SK-N-SH (cell line): Measurements from ENCODE around the gene PLA2G2C. TPM values are rescaled to one million over a fixed set of nuclear protein-coding genes. Genes with fewer than 3 reads are reported as not detected.
"Not testable (repeated sequence)": the region's sequence is repeated elsewhere in the genome, so short reads cannot be mapped to it uniquely, and the experiment has no call there.

Source experiments
- CTCF ChIA-PET: fragments of 300-600, 350-600 bp; formaldehyde crosslinking; extraction: SDS; loops from one replicate; lab custom pipeline; 2021; lab: Yijun Ruan, JAX
- POLR2A ChIA-PET: fragments of 350-600 bp; sonication (Branson Sonifier 250); formaldehyde crosslinking; extraction: SDS; loops from one replicate; lab custom pipeline; 2020; ENCODE audit warnings: antibody characterized with exemption, inconsistent platforms; lab: Yijun Ruan, JAX
- DNase-seq: peaks from one replicate; pipeline ENCODE4 v3.0.0; 2012
- H2AFZ ChIP-seq: fragments of 200-600 bp; sonication (generic); 2 replicates; pipeline ENCODE4 v1.8.1; 2016; ENCODE audit warnings: antibody characterized with exemption, mild to moderate bottlenecking, low read depth
- H3F3A ChIP-seq: fragments of 200-600 bp; sonication (generic); replicated peaks from 2 replicates; pipeline ENCODE3; 2016; ENCODE audit warnings: antibody characterized with exemption, mild to moderate bottlenecking; ENCODE audit not compliant: insufficient read depth
- H3K27ac ChIP-seq, 2 experiments: fragments of 200-500 bp in 1 of 2; fragments of 200-600 bp in 1 of 2; sonication (Bioruptor generic) in 1 of 2; sonication (generic), shearing (Covaris generic) in 1 of 2; 2 replicates each; pipeline versions ENCODE4 v1.5.1 to v1.6.1; 2014 to 2016; ENCODE audit warnings: low read depth in 2 of 2, inconsistent platforms in 1 of 2, low read length in 1 of 2, mild to moderate bottlenecking in 1 of 2, mixed read lengths in 1 of 2
- H3K27me3 ChIP-seq: fragments of 200-600 bp; sonication (generic), shearing (Covaris generic); 2 replicates; pipeline ENCODE4 v1.6.1; 2016; ENCODE audit warnings: mixed run types; ENCODE audit not compliant: insufficient read depth
- H3K36me3 ChIP-seq, 2 experiments: fragments of 200-500 bp in 1 of 2; fragments of 200-600 bp in 1 of 2; sonication (Bioruptor generic) in 1 of 2; sonication (generic) in 1 of 2; replicated peaks in 1 of 2; 2 replicates each; pipeline versions ENCODE3 to v1.5.1; 2014 to 2016; ENCODE audit warnings: low read length in 1 of 2, mild to moderate bottlenecking in 1 of 2; ENCODE audit not compliant: insufficient read depth in 2 of 2, control insufficient read depth in 1 of 2
- H3K4me1 ChIP-seq, 2 experiments: fragments of 200-500 bp in 1 of 2; fragments of 200-600 bp in 1 of 2; sonication (Bioruptor generic) in 1 of 2; sonication (generic), shearing (Covaris generic) in 1 of 2; 2 replicates each; pipeline versions ENCODE4 v1.5.1 to v1.6.1; 2014 to 2016; ENCODE audit warnings: low read depth in 1 of 2, low read length in 1 of 2, mixed run types in 1 of 2; ENCODE audit not compliant: insufficient read depth in 2 of 2, control insufficient read depth in 1 of 2
- H3K4me2 ChIP-seq: fragments of 200-600 bp; sonication (generic), shearing (Covaris generic); 2 replicates; pipeline ENCODE4 v1.6.1; 2017; ENCODE audit warnings: mixed run types
- H3K4me3 ChIP-seq, 2 experiments: fragments of 200-500 bp in 1 of 2; fragments of 200-600 bp in 1 of 2; sonication (Bioruptor generic) in 1 of 2; sonication (generic), shearing (Covaris generic) in 1 of 2; 2 replicates each; pipeline versions ENCODE4 v1.5.1 to v1.8.1; 2014 to 2016; ENCODE audit warnings: low read depth in 2 of 2, inconsistent platforms in 1 of 2, low read length in 1 of 2, mild to moderate bottlenecking in 1 of 2, mixed read lengths in 1 of 2, moderate library complexity in 1 of 2
- H3K79me2 ChIP-seq: fragments of 200-600 bp; sonication (generic); 2 replicates; pipeline ENCODE4 v1.8.1; 2017; ENCODE audit warnings: mild to moderate bottlenecking; ENCODE audit not compliant: insufficient read depth
- H3K9ac ChIP-seq: fragments of 200-600 bp; sonication (generic); 2 replicates; pipeline ENCODE4 v1.6.1; 2017; ENCODE audit warnings: mixed run types
- H3K9me2 ChIP-seq: fragments of 200-600 bp; sonication (generic); 2 replicates; pipeline ENCODE4 v1.6.1; 2017; ENCODE audit warnings: mixed run types
- H3K9me3 ChIP-seq: fragments of 200-600 bp; sonication (generic); 2 replicates; pipeline ENCODE4 v1.6.1; 2017; ENCODE audit warnings: mixed run types, mild to moderate bottlenecking, moderate library complexity
- H4K20me1 ChIP-seq: fragments of 200-600 bp; sonication (generic); 2 replicates; pipeline ENCODE4 v1.6.1; 2017; ENCODE audit warnings: mild to moderate bottlenecking, mixed run types; ENCODE audit not compliant: insufficient read depth
- CHD2 ChIP-seq: fragments of 150-350 bp; IDR thresholded peaks from 2 replicates; pipeline ENCODE4 v1.6.1; 2018; ENCODE audit warnings: low read length; ENCODE audit not compliant: partially characterized antibody
- ELF1 ChIP-seq: IDR thresholded peaks from 2 replicates; pipeline ENCODE4 v1.4.0; 2012
- EP300 ChIP-seq, 2 experiments: IDR thresholded peaks; 2 replicates each; pipeline versions ENCODE4 v1.4.0 to v1.6.1; 2012; ENCODE audit warnings: borderline replicate concordance in 1 of 2, low read depth in 1 of 2, low read length in 1 of 2
- FOXJ3 ChIP-seq: sonication (generic); formaldehyde crosslinking; IDR thresholded peaks from 2 replicates; pipeline ENCODE4 v1.5.1; 2020; ENCODE audit warnings: mild to moderate bottlenecking, missing genetic modification reagents
- GABPA ChIP-seq: IDR thresholded peaks from 2 replicates; pipeline ENCODE4 v1.4.0; 2012; ENCODE audit warnings: low read depth, mild to moderate bottlenecking
- GATA2 ChIP-seq: sonication (generic); formaldehyde crosslinking; IDR thresholded peaks from 2 replicates; pipeline ENCODE4 v1.5.0; 2020; ENCODE audit warnings: mild to moderate bottlenecking, missing genetic modification reagents
- MXI1 ChIP-seq: IDR thresholded peaks from 2 replicates; pipeline ENCODE4 v1.6.1; 2012; ENCODE audit warnings: mild to moderate bottlenecking, low read depth, low read length, improper control_type of control experiment
- RCOR1 ChIP-seq: fragments of 150-350 bp; IDR thresholded peaks from 2 replicates; pipeline ENCODE4 v1.6.1; 2017; ENCODE audit warnings: antibody characterized with exemption, low read length
- RXRA ChIP-seq: IDR thresholded peaks from 2 replicates; pipeline ENCODE4 v1.4.0; 2012; ENCODE audit warnings: low read depth, mild to moderate bottlenecking, borderline replicate concordance
- SMC3 ChIP-seq: IDR thresholded peaks from 2 replicates; pipeline ENCODE4 v1.6.1; 2012; ENCODE audit warnings: low read depth, low read length, improper control_type of control experiment
- TAF1 ChIP-seq: IDR thresholded peaks from 2 replicates; pipeline ENCODE4 v1.6.1; 2012; ENCODE audit warnings: low read depth, mild to moderate bottlenecking, low read length, moderate library complexity, borderline replicate concordance
- TCF12 ChIP-seq: IDR thresholded peaks from 2 replicates; pipeline ENCODE4 v1.4.0; 2012
- YY1 ChIP-seq: IDR thresholded peaks from 2 replicates; pipeline ENCODE4 v1.4.0; 2012; ENCODE audit warnings: low read depth, mild to moderate bottlenecking
- WGBS: methylation state at CpG from one replicate; pipeline ENCODE4 v1.1.6; 2017; ENCODE audit warnings: low lambda C conversion rate; 5-methylcytosine and 5-hydroxymethylcytosine counted together
- polyA plus RNA-seq, 3 experiments: library from polyadenylated mRNA; depleted of rRNA; stranded (reverse); fragments of >200 nt; gene quantifications; 2 replicates each; pipeline ENCODE4 v1.2.3, GENCODE V29; 2012
- TF ChIP-seq, protein P1 (sequence below): fragments of 200-600 bp; sonication (generic); IDR thresholded peaks from 2 replicates; pipeline ENCODE4 v1.6.1; 2017; ENCODE audit warnings: antibody characterized with exemption, mild to moderate bottlenecking, moderate library complexity
- TF ChIP-seq, protein P2 (sequence below): IDR thresholded peaks from 2 replicates; pipeline ENCODE4 v1.4.0; 2012; ENCODE audit warnings: low read depth
- TF ChIP-seq, protein P3 (sequence below): IDR thresholded peaks from 2 replicates; pipeline ENCODE4 v1.6.1; 2012; ENCODE audit warnings: mild to moderate bottlenecking, low read depth, low read length, moderate library complexity

PLA2G2C gene
- polyA plus RNA-seq, 1 of the 3 experiments (the other 2 are of a cell fraction): not detected

DNA sequence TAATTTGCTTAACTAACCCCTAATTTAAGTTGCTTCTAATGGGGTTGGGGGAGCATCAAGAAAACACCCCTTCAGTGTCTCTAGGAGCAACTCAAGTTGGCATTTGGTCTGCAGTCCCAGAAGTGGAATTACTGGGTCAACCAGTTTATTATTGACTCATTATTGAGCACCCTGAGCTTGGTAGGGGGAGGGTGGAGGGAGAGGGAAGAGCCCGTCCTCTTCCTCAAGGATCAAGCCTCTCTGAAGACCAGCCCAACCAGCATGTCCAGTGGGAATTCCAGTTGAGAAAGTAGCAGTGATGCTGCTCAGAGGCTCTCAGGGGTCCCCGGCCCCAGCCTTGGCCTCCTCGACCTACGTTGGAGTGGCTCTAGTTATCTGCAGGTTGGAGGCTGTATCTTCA is 49.3 kb downstream of the PLA2G2C start (continued):
- TF ChIP-seq, protein P1, sequence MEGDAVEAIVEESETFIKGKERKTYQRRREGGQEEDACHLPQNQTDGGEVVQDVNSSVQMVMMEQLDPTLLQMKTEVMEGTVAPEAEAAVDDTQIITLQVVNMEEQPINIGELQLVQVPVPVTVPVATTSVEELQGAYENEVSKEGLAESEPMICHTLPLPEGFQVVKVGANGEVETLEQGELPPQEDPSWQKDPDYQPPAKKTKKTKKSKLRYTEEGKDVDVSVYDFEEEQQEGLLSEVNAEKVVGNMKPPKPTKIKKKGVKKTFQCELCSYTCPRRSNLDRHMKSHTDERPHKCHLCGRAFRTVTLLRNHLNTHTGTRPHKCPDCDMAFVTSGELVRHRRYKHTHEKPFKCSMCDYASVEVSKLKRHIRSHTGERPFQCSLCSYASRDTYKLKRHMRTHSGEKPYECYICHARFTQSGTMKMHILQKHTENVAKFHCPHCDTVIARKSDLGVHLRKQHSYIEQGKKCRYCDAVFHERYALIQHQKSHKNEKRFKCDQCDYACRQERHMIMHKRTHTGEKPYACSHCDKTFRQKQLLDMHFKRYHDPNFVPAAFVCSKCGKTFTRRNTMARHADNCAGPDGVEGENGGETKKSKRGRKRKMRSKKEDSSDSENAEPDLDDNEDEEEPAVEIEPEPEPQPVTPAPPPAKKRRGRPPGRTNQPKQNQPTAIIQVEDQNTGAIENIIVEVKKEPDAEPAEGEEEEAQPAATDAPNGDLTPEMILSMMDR: no peak
- TF ChIP-seq ELF1 (no peak), EP300 (IDR thresholded peaks at IDR 0.05; ENCODE audit: borderline replicate concordance in 1 of 2, low read depth in 1 of 2, low read length in 1 of 2) (no peak), RCOR1 (no peak), GABPA (no peak), CHD2 (no peak), SMC3 (no peak), FOXJ3 (CRISPR knock-in tag) (no peak)
- TF ChIP-seq, protein P2, sequence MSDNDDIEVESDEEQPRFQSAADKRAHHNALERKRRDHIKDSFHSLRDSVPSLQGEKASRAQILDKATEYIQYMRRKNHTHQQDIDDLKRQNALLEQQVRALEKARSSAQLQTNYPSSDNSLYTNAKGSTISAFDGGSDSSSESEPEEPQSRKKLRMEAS: no peak

DNA sequence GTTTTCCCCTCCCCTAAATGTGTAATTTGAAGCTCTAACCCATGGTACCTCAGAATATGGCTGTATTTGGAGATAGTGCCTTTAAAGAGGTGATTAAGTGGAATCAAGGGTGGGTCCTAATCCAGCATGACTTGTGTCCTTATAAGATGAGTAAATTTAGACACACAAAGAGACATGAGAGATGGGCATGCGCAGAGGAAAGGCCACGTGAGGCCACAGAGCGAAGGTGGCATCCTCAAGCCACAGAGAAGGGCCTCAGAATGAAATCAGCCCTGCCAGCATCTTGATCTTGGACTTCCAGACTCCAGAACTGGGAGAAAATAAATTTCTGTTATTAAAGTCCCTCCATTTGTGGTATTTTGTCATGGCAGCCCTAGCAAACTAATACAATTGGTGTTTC is 50.1 kb downstream of the PLA2G2C start:
- Histone ChIP-seq H2AFZ (no peak overlapping the region), H3K4me2 (no peak overlapping the region), H4K20me1 (no peaks in the 10 kb centered on the region), H3K9me3 (no peaks in the 10 kb centered on the region), H3K4me1 (no peaks in the 10 kb centered on the region), H3K4me3 (no peak overlapping the region), H3K79me2 (no peaks in the 10 kb centered on the region), H3K27ac (no peak overlapping the region), H3F3A (no peaks in the 10 kb centered on the region), H3K9me2 (no peaks in the 10 kb centered on the region), H3K36me3 (no peaks in the 10 kb centered on the region), H3K9ac (no peak overlapping the region), H3K27me3 (no peaks in the 10 kb centered on the region)
- ChIA-PET CTCF (interaction anchor here (1.0 to 1.1 kb wide), 3 partner anchors 16 to 162 kb away, joined by 3 read pairs; no protein-coding TSS in a partner anchor), POLR2A (no interaction called here)
- no peak for DNase-seq
- TF ChIP-seq MXI1 (no peak), GABPA (no peak), RXRA (no peak), GATA2 (no peak), TAF1 (no peak), CHD2 (no peak)
- 78% methylated on average over 3 of the region's 3 CpGs for WGBS

DNA sequence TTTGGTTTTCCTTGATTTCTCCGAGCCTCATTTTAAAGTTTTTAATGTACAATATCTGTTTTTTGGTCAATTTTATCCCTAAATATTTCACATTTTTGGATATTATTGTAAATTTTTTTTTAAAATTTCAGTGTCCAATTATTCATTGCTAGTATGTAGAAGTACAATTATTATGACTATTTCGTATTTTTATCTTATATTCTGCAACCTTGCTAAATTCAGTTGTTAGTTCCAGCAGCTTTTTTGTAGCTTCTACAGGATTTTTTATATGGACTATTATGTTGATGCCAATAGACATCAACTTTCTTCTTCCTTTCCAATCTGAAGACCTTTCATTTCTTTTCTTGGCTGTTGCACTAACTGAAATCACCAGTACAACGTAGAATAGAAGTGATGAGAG is 51.3 kb downstream of the PLA2G2C start:
- H3K4me1 ChIP-seq: no peaks in the 10 kb centered on the region
- ChIA-PET POLR2A (no interaction called here), CTCF (interaction anchor here (1.0 to 1.1 kb wide), 2 partner anchors 17 to 160 kb away, joined by 3 read pairs; no protein-coding TSS in a partner anchor)
- DNase-seq: no peak
- H3K9me2 ChIP-seq: no peaks in the 10 kb centered on the region
- WGBS: 40% methylated on average over 3 of the region's 3 CpGs
- no peaks in the 10 kb centered on the region for H3K36me3 ChIP-seq
- no peaks in the 10 kb centered on the region for H3F3A ChIP-seq
- no peak overlapping the region for H3K9ac ChIP-seq
- H3K9me3 ChIP-seq: no peaks in the 10 kb centered on the region
- no peaks in the 10 kb centered on the region for H3K79me2 ChIP-seq
- no peak overlapping the region for H3K4me2 ChIP-seq
- H3K4me3 ChIP-seq: no peak overlapping the region
- H3K27me3 ChIP-seq: no peaks in the 10 kb centered on the region
- H2AFZ ChIP-seq: no peak overlapping the region
- H3K27ac ChIP-seq: no peak overlapping the region
- TF ChIP-seq YY1 (no peak), TCF12 (no peak)
- TF ChIP-seq, protein P3, sequence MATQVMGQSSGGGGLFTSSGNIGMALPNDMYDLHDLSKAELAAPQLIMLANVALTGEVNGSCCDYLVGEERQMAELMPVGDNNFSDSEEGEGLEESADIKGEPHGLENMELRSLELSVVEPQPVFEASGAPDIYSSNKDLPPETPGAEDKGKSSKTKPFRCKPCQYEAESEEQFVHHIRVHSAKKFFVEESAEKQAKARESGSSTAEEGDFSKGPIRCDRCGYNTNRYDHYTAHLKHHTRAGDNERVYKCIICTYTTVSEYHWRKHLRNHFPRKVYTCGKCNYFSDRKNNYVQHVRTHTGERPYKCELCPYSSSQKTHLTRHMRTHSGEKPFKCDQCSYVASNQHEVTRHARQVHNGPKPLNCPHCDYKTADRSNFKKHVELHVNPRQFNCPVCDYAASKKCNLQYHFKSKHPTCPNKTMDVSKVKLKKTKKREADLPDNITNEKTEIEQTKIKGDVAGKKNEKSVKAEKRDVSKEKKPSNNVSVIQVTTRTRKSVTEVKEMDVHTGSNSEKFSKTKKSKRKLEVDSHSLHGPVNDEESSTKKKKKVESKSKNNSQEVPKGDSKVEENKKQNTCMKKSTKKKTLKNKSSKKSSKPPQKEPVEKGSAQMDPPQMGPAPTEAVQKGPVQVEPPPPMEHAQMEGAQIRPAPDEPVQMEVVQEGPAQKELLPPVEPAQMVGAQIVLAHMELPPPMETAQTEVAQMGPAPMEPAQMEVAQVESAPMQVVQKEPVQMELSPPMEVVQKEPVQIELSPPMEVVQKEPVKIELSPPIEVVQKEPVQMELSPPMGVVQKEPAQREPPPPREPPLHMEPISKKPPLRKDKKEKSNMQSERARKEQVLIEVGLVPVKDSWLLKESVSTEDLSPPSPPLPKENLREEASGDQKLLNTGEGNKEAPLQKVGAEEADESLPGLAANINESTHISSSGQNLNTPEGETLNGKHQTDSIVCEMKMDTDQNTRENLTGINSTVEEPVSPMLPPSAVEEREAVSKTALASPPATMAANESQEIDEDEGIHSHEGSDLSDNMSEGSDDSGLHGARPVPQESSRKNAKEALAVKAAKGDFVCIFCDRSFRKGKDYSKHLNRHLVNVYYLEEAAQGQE: no peak
- no peaks in the 10 kb centered on the region for H4K20me1 ChIP-seq

DNA sequence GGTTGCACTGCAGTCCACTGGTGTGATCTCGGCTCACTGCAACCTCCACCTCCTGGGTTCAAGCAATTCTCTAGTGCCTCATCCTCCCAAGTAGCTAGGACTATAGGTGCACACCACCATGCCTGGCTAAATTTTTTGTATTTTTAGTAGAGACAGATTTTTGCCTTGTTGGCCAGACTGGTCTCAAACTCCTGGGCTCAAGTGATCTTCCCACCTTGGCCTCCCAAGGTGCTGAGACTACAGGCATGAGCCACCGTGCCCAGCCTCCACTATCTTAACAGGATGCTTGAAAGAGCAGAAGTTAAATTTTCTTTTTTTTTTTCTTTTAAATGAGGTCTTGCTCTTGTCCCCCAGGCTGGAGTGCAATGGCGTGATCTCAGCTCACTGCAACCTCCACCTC is 55.8 kb downstream of the PLA2G2C start:
- H3K79me2 ChIP-seq, H3K27me3 ChIP-seq, H3K4me3 ChIP-seq, H3K27ac ChIP-seq, H3K9me3 ChIP-seq, POLR2A ChIA-PET, H3K9ac ChIP-seq, H3K9me2 ChIP-seq, H3K4me1 ChIP-seq, DNase-seq, H3K4me2 ChIP-seq, H4K20me1 ChIP-seq, CTCF ChIA-PET, H3F3A ChIP-seq, H3K36me3 ChIP-seq, H2AFZ ChIP-seq: not testable (repeated sequence)
- WGBS: 24% methylated on average over 3 of the region's 3 CpGs
